Fibroblast of skin of left quadriceps (primary cell): ENCODE measurements around the gene EVPL.
"Not testable (repeated sequence)": the region's sequence is repeated elsewhere in the genome, so short reads cannot be mapped to it uniquely, and the experiment has no call there.

Experiments used
- DNase-seq, 2 experiments: peaks; one replicate each; pipeline ENCODE4 v3.0.0-alpha.2; 2013; ENCODE audit warnings: low read depth in 2 of 2

EVPL gene

DNA sequence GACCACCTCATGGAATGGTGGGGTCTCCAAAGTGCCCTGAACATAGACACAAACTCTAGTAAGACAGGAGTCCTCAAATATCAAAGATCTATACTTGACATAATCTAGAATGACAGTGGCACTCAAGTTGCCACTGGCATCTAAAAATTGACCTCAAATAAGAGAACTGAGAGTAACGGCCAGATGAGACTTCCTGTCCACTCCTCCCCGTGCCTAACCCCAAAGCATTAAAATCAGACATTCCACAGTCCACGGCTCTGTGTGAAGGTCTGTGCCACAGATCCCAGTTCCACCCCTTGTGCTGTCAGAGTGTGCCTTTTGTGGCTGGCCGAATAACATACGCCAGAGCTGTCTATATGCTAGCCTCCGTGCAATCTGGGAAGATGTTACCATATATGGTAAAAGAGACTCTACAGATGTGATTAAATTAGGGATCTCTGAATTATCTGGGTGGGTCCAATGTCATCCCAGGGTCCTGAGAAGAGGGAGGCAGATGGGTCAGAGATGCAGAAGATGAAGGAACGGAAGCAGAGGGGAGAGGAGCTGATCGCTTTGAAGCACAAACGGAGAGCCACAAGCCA, 21.0 kb upstream of the EVPL start:
- no peak for DNase-seq

DNA sequence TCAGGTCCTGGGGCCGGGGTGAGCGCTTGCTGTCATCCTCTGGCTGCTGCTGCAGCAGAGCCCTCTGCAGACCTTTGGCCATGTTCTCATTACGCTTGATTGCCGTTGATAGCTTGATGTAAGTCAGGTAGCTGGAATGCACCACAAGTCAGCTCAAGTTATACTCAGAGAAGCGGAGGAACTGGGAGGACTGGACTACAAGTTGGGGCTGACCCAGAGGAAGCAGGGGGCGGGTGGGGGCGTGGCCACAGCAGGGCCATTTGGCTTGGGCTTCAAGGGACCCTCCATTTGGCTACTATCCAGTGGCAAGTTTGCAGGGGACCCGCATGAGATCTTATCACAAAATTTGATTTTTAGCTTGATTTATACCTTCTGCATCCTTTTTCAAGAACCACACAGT, 19.0 kb upstream of the EVPL start:
- no peak for DNase-seq

DNA sequence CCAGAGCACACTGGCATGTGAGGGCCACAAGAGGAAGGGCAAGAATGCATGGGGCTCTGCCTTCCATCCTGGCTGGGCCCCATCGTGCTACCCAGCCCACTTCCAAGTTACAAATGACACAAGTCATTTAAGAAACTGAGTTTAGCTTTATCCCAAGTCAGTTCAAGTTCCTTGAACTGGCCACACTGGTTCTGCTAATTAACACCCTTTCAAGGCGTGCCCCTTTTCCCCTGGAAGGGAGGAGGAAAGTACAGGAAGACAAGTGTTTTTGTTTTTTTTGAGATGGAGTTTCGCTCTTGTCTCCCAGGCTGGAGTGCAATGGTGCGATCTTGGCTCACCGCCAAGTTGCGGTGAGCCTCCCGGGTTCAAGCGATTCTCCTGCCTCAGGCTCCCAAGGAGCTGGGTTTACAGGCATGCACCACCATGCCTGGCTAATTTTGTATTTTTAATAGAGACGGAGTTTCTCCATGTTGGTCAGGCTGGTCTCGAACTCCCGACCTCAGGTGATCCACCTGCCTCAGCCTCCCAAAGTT, 17.4 kb upstream of the EVPL start:
- DNase-seq: not testable (repeated sequence)

DNA sequence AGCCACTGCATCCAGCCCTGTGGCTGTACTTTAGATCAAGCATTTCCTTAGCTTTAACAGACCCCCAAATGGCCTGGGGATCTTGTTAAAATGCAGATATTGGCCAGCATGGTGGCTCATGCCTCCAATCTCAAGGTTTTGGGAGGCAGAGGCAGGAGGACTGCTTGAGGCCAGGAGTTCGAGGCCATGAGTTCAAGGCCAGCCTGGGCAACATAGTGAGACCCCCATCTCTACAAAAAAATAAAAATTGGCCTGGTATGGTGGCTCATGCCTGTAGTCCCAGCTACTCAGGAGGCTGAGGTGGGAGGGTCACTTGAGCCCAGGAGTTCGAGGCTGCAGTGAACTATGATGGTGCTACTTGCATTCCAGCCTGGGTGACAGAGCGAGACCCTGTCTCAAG, 15.8 kb upstream of the EVPL start:
- DNase-seq: not testable (repeated sequence)

DNA sequence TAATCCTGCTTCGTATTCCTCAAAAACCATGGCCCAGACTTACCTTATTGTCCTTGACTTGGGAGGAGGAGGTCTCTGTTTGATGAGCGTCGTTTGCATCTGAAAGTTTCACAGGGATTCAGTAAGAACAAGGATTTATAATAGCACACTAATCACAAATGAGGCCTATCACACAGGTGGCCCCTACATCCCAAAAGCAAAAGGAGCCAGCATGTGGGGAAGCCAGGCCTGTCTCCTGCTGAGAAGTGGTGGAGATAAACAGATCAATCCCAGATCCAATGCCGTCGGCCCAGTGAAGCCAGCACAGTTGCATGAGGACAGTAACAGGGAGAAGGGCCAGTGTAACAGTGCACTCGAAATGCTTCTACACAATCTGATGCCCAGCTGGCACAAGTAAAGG, 13.3 kb upstream of the EVPL start:
- no peak for DNase-seq

DNA sequence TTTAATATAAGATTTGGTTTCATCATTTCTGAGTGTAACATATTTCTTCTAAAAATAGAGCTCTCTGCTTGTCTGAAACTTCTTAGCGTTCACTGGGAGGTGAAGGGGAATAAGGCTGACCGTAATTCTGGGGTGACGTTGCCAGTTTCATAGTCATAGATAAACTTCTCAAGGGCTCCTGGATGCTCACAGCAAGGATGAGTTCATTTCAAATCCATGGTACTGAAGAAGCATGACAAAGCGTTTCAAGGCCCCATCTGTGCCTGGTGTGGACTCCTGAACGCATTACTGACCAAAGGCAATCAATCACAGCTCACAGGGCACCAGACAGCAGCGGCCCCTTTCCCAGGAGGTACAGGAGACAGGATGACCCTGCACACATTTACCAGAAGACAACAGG, 12.0 kb upstream of the EVPL start:
- DNase-seq: no peak

DNA sequence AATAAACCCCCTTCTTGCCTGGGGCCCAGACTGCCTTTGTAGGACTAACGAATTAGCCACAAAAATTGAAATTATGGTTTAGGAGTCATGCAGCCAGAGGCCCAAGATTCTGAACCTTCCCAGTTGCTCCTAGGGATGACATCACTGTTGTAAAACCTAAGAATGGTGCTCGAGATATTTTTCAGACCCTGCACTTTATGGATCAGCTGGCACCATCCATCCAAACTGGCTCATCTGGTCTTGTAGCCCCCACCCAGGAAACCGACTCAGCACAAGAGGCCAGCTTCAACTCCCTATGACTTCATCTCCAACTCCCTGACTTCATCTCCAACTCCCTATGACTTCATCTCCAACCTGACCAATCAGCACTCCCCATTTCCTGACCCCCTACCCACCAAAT, 10.9 kb upstream of the EVPL start:
- no peak for DNase-seq

DNA sequence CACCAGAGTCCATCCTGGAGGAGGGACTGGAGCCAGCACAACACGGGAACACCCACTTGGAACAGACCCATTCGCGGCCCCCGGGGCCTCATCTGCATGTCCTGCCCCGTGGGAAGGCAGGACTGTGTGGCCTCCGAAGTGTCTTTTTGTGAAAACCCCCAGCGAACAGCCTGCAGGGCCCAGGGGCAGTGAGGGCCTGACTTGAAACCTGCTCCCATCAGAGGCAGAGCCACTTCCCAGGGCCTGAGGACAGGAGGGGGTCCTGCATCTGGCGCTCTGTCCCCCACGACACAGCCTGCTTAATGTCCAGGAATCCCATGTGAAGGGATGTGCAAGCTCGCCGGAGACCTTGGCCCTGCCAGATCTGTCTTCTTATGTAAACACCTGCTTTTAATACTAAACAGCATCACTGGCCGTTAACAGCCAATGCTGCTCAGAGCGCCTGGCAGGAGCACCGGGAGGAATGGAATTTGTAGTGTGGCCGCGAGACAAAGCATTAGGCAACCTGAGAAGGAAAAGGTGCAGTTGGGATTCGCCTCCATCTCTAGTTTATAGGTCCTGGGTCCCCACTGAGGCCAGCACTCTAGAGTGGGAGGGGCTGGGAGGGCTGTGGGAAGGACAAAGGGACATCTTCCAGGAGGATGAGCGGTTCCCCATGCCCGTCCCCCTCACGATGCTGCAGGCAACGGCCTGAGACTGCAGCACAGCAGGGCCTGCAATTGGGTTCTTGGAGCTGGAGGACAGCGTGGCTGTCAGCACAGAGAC, 9.6 kb upstream of the EVPL start:
- no peak for DNase-seq

DNA sequence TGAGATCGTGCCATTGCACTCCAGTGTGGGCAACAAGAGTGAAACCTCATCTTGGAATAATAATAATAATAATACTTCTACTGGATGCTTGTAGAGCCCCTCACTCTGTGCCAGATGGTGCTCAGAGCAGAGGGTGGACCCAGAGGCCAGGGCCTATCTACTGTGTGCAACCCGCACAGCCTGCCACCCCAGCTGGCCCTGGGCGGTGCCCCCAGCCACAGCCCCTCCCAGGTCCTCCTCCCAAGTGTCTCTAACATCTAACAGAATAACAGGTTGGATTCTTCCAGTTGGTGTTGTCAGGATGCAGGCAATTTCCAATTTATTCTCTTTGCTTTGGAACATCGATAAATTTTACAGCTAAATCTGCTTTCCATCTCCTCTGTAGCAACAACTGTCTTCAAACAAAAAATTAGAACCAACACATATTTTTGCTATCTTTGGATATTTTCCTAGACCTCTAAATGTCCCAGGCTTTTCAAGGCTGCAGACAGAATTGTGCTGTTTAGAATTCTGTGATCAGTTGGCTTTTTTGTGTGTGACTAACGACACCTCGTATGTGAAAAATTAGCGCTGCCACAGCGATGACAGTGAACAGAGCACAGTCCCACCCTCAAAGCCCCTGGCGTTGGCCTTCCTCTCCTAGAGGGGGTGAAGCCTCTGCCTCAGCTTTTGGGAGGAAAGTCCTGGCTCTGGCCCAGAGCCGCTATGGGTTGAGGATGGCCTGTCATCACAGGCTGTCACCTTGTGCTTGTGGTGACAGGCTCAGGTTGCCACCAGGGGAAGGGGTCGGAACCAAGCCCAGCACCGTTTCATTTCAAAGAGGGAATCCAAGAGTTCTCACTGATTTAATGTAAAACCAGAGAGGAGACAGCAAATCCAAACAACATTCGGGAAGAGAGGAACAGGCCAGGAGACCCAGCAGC, 7.6 kb upstream of the EVPL start:
- DNase-seq: no peak

DNA sequence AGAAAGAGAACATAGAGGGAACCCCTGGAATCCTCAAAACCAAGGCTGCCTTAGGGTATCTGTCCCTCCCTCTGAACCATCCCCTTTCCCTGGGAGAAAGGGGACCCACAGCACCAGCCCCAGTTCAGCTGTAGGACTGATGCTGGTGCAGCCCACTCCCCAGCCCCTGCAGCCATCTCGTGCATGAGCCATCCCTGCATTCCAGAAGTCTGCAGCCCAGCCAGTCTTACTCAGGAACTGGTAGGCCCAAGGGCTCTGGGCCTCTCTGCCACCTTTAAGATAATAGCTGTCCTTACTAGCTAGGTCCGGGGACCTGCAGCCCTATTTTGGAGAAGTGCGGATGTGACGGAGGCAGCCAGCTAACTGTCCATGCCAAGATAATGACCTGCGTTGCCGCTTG, 6.0 kb upstream of the EVPL start:
- no peak for DNase-seq

DNA sequence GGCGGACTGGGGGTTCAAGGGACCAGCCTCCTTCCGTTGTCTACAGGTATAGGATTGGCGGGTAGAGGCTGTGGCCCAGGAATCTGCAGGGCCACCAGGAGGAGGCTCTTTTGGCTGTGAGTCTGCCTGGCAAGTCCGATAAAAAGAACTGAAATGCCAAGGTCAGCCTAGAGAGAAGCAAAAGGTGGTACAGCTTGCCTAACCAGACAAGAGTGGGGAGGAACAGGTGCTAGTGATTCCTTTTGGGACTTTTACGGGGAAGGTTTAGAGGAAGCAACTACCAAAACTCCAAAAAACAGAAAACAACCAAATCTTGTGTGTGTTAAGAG, 5.6 kb upstream of the EVPL start:
- DNase-seq: no peak

DNA sequence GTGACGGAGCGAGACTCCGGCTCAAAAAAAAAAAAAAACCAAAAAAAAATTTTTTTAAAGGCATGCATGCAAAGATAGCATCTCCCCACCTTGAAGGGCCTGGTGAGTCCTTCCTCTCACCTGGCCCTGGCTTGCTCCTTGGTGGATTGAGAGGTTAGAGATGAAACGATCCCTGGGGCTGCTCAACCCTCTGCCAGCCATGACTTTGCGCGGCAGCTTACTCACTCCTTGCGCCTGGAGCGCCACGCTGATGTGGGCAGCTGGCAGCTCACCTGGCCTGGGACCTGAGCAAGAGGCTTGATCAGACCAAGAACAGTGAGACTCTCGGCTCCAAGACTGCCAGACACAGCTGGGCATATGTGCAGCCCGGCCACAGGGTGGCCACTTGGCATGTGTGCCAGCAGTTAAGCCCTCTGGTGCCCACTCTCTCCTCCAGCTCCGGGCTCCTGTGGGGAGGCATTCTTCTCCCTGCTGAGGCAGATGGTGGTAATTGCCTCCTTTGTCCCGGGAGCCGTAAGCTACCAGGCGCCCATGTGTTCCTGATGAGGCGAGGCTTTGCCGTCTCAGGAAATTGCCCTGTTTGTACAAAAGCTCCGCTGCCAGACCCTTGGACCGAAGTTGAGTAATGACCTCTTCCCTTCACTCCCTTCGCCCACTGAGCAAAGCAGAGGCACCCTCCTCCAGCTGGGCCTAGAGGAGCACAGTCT, 5.1 kb upstream of the EVPL start:
- no peak for DNase-seq

DNA sequence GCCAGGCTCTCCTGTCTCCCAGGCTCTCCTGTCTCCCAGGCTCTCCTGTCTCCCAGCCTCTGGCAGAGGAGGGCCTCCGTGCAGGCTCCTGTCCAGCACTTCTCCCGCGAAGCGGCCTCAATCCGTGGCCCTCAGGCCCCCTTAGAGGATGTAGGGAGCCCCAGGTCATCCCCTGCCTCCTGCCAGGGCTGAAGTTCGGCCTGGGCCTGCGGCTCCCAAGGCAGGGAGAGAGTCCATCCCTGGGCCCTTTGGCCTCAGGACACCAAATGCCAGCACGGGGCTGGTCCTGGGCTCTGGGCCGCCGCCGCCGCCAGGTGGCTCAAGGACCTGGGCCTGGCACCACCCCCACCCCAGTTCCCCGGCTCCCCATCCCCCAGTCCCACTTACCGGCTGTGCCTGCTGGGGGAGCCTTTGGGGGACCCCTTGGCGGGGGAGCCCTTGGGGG, 370 bp downstream of the EVPL start:
- DNase-seq: no peak

DNA sequence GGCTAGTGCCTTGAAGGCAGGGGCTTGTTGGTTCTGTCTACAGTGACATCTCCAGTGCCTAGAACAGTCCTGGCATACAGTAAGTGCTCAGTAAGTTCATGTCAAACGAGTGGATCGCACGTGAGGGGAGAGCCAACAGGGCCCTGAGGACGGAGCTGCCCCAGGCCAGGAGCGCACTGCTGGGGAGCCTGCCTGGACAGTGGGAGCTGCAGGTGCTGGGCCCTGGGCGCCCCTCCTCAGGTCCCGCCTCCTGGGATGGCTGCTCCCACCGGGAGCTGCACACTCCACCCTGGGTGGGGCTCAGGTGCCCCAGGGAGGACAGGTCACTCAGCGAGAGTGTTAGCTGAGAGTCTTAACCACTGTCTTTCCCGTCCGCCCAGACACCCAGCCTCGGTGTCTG, 1.8 kb downstream of the EVPL start:
- no peak for DNase-seq

DNA sequence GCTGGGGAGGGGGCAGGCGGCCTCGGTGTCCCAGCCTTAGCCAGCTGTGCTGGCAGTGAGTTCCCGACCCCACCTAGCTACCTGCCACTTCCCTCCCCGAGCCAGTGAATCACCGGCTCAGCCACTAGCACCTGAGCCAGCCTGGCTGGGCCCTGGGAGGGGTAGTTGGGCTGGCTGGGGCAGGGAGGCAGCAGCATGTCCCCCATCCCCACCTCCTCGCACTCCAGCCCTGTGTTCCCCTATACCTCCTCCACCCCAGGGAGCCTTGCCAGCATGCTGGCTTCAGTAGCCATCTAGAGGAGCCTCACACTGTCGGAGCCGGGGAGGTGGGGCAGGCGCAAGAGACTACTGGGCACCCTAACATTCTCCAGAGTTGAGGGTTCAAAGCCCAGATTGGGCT, 2.8 kb downstream of the EVPL start:
- no peak for DNase-seq

DNA sequence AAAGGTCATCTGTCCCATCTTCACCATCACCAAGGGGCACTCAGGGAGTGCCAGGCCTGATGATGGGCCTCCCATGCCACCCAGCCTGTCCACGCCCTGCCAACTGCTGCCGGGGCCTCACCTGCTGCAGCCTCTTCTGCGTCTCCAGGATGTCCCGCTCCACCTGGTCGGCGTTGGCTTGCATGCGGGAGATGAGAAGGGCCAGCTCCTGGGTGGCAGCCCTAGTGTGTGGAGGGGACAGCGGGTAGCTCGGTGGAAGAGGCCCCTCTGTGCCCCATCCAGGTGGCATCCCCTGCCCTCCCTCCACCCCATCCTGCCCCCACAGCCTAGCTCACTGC, 3.2 kb downstream of the EVPL start:
- DNase-seq: no peak

DNA sequence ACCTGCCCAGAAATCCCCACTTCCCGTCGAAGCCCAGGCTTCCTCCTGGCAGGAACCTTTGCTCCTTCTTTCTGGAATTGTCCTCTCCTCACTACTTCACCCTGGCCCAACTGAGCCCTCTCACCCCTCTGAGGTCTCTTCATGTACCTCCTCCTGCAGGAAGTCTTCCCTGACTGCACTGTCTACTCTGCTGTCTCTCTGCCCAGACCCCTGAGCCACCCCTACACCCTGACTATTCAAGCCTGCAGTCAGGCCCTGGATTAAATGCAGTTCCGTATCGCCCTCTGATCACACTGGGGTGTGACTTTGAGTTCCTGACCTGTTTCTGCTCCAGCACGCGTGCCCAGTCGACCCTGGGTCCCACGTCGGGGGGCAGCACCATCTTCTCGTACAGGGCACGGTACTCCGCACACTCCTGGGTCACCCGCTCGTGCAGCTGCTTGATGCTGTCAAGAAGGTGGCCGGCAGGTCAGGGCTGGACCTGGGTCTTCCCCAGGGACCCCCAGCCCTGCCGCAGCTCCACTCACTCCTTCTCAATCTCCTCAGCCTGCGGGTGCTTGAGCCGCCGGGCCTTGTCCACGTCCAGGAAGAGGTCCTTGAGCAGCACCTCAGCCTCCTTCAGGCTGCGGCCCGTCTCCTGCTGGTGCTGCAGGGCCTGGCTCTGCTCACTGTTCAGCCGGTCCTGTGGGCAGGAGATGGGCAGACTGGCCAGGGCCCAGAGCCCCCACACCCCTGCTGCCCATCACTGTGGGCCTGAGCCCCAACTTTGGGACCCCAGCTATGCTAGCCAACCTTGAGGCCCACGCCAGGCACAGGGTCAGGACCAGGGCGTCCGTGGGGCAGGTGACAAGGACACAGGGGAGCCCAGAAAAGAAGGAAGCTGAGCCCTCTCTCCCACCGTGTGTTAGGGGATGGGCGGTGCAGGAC, 3.9 kb downstream of the EVPL start:
- DNase-seq: no peak

DNA sequence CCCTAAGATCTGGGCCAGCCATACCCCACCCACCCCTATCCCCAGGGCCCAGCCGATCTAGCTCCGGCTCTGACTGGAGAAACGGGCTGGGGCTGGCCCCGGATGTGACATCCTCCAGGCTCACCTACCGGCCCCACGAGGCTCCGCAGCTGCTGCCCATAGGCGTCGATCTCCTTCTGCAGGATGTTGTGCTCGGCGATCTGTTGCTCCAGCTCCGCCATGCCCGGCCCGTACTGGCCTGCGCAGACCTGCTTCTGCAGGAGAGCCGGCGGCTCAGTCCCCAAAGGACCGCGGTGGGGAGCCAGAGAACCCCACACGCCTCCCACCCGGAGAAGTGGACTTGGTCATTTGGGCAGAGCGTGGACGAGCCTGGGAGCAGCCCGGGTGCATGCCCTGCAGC, 4.8 kb downstream of the EVPL start:
- no peak for DNase-seq

DNA sequence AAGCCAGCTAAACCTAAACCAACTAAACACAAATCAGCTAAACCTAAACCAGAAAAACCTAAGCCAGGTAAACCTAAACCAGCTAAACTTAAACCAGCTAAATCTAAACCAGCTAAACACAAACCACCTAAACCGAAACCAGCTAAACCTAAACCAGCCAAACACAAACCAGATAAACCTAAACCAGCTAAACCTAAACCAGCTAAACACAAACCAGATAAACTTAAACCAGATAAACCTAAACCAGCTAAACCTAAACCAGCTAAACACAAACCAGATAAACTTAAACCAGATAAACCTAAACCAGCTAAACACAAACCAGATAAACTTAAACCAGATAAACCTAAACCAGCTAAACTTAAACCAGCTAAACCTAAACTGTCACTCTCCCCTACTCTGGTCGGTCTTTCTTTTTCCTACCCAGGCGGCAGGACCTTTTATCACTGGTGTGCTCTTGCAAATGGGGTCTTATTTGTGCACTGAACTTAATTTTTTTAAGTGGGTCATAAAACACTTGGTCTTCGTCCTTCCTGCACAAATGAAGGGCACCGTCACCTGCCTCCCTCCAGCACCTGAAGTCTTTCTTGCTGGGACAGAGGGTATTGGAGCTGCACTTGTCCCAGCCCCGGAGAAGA, 7.2 kb downstream of the EVPL start:
- DNase-seq: no peak

DNA sequence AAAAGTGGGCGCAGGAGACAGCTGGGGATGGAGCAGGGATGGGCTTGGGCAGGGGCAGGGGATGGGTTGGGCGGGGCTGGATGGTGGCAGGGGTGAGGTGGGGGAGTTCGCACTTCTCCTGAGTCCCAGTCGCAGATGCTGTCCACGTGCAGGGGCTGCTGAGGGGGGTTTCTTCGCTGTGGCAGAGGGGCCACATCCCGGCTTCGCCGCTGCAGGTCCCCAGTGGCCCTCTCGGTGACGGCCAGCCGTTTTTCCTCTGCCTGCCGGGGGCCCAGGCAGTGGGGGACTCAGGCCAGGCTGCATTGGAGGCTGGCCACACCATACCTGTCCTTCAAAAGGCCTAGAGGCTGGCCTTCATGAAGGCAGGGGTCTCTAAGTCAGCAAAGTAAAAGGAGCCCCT, 8.3 kb downstream of the EVPL start:
- no peak for DNase-seq

DNA sequence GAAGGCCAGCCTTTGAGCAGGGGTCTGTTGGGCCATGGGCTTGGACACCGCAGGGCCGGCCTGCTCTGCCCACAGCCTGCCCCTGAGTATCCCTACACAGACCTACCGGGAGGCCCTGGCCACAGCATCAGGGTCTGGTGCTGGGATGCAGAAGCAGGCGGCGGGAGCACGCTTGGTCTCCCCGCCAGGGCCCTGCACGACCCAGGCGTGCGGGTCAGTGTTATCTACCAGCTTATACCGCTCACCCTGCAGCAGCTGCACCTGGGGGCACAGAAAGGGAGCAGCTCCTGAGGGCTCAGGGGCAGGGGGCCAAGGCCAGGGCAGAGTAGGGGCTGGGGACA, 8.8 kb downstream of the EVPL start:
- no peak for DNase-seq
